A549 (cell line): ENCODE results near the gene ZNF683. TPM values are rescaled to one million over a fixed set of nuclear protein-coding genes. Genes with fewer than 3 reads are reported as not detected.
A peak's percentile ranks its signal among the peaks of the same experiment; 100 is the strongest.

ENCODE experiments used
- ATAC-seq, 2 experiments: fragments of 200-7000 bp in 1 of 2; fragments of >200 bp in 1 of 2; cut with Nextera tagmentation in 1 of 2; cut with Tn5 transposase in 1 of 2; 3 replicates each; pipeline versions ENCODE4 v1.8.0 to v1.9.1; 2018 to 2020; ENCODE audit warnings: mild to moderate bottlenecking in 1 of 2, moderate library complexity in 1 of 2
- CTCF ChIA-PET: fragments of 300-600 bp; sonication (Branson Sonifier 250); formaldehyde crosslinking; extraction: SDS; loops from one replicate; lab custom pipeline; 2021; ENCODE audit warnings: antibody characterized with exemption, inconsistent platforms; lab: Yijun Ruan, JAX
- POLR2A ChIA-PET: fragments of 350-600 bp; formaldehyde crosslinking; extraction: SDS; loops from one replicate; lab custom pipeline; 2021; ENCODE audit warnings: antibody characterized with exemption, inconsistent platforms; lab: Yijun Ruan, JAX
- DNase-seq, 2 experiments: peaks; one replicate each; pipeline versions ENCODE4 v3.0.0 to v3.0.0-alpha.2; 2011 to 2016; ENCODE audit warnings: low read depth in 1 of 2, low spot score in 1 of 2
- FAIRE-seq: peaks from 2 replicates; lab custom pipeline; 2011; peaks lifted over from hg19 to GRCh38; lab: Jason Lieb, UNC
- H3K27ac ChIP-seq, 2 experiments: fragments of >200 bp; sonication (Bioruptor Twin); formaldehyde crosslinking; 3 replicates each; pipeline ENCODE4 v1.5.1; 2016 to 2017
- H3K4me1 ChIP-seq: fragments of >200 bp; sonication (Bioruptor Twin); formaldehyde crosslinking; 3 replicates; pipeline ENCODE4 v1.6.1; 2016
- H3K4me2 ChIP-seq: fragments of >200 bp; sonication (Bioruptor Twin); formaldehyde crosslinking; 3 replicates; pipeline ENCODE4 v1.6.1; 2016
- H3K4me3 ChIP-seq: fragments of >200 bp; sonication (Bioruptor Twin); formaldehyde crosslinking; 3 replicates; pipeline ENCODE4 v1.5.1; 2016
- H3K9me3 ChIP-seq: fragments of >200 bp; sonication (Bioruptor Twin); formaldehyde crosslinking; 3 replicates; pipeline ENCODE4 v1.6.1; 2016
- BHLHE40 ChIP-seq: IDR thresholded peaks from 2 replicates; pipeline ENCODE4 v1.6.1; 2012; ENCODE audit warnings: low read depth, low read length, inconsistent platforms
- CEBPB ChIP-seq, 2 experiments: fragments of >200 bp in 1 of 2; sonication (Bioruptor Twin) in 1 of 2; formaldehyde crosslinking in 1 of 2; IDR thresholded peaks; 2 replicates each; pipeline ENCODE4 v1.6.1; 2012 to 2016
- CHD4 ChIP-seq: fragments of 200-600 bp; sonication (generic); IDR thresholded peaks from 2 replicates; pipeline ENCODE4 v1.6.1; 2016; ENCODE audit warnings: antibody characterized with exemption, mild to moderate bottlenecking, borderline replicate concordance
- E2F6 ChIP-seq: IDR thresholded peaks from 2 replicates; pipeline ENCODE4 v1.6.1; 2012; ENCODE audit warnings: low read depth, borderline replicate concordance
- FOSL2 ChIP-seq, 2 experiments: fragments of 450-650 bp in 1 of 2; fragments of >200 bp in 1 of 2; sonication (Bioruptor Twin) in 1 of 2; formaldehyde crosslinking; IDR thresholded peaks; 2 replicates each; pipeline versions ENCODE4 v1.5.0 to v1.6.1; 2016 to 2020; ENCODE audit warnings: mild to moderate bottlenecking in 1 of 2, moderate library complexity in 1 of 2
- GATA3 ChIP-seq: IDR thresholded peaks from 2 replicates; pipeline ENCODE4 v1.6.1; 2012; ENCODE audit warnings: borderline replicate concordance
- HDAC2 ChIP-seq: fragments of 200-600 bp; sonication (generic); IDR thresholded peaks from 2 replicates; pipeline ENCODE4 v1.6.1; 2016
- JUNB ChIP-seq: fragments of >200 bp; sonication (Bioruptor Twin); formaldehyde crosslinking; IDR thresholded peaks from 2 replicates; pipeline ENCODE4 v1.6.1; 2016
- KDM5A ChIP-seq: fragments of 200-600 bp; sonication (generic); IDR thresholded peaks from 2 replicates; pipeline ENCODE4 v1.6.1; 2016; ENCODE audit warnings: antibody characterized with exemption, mild to moderate bottlenecking
- PBX3 ChIP-seq: IDR thresholded peaks from 2 replicates; pipeline ENCODE4 v1.6.1; 2012
- PHF8 ChIP-seq: fragments of 200-600 bp; sonication (generic); IDR thresholded peaks from 2 replicates; pipeline ENCODE4 v1.6.1; 2016; ENCODE audit warnings: low read depth, mild to moderate bottlenecking, antibody characterized with exemption, moderate library complexity, borderline replicate concordance
- POLR2AphosphoS2 ChIP-seq: conservative IDR thresholded peaks from 2 replicates; pipeline ENCODE4 v1.6.1; 2012; ENCODE audit warnings: low read length, improper control_type of control experiment, inconsistent platforms
- RAD21 ChIP-seq, 2 experiments: fragments of >200 bp in 1 of 2; sonication (Bioruptor Twin) in 1 of 2; formaldehyde crosslinking in 1 of 2; IDR thresholded peaks in 1 of 2; conservative IDR thresholded peaks in 1 of 2; 2 replicates in 1 of 2; 3 replicates in 1 of 2; pipeline ENCODE4 v1.6.1; 2012 to 2018; ENCODE audit warnings: inconsistent platforms in 1 of 2
- RFX5 ChIP-seq: fragments of 450-650 bp; IDR thresholded peaks from 2 replicates; pipeline ENCODE4 v1.7.1; 2014; ENCODE audit warnings: antibody characterized with exemption, mild to moderate bottlenecking, moderate library complexity
- RNF2 ChIP-seq: fragments of 200-600 bp; sonication (generic); IDR thresholded peaks from 2 replicates; pipeline ENCODE4 v1.6.1; 2016; ENCODE audit warnings: low read depth, mild to moderate bottlenecking, antibody characterized with exemption, moderate library complexity, borderline replicate concordance
- SREBF2 ChIP-seq: fragments of 450-650 bp; IDR thresholded peaks from 2 replicates; pipeline ENCODE4 v1.6.1; 2014; ENCODE audit warnings: mild to moderate bottlenecking, moderate library complexity
- TP53 ChIP-seq: fragments of 250-450 bp; sonication (Bioruptor Pico); IDR thresholded peaks from 2 replicates; pipeline ENCODE4 v1.5.0; 2021; ENCODE audit warnings: mild to moderate bottlenecking, moderate library complexity
- WGBS: methylation state at CpG from one replicate; pipeline ENCODE4 v1.1.6; 2017; ENCODE audit errors: missing lambda C conversion rate; 5-methylcytosine and 5-hydroxymethylcytosine counted together
- polyA plus RNA-seq, 4 experiments: library from polyadenylated mRNA; depleted of rRNA in 3 of 4; stranded (reverse); fragments of >200 nt; fragmentation: RNase III in 1 of 4; extraction: RNeasy Plus Mini Kit Qiagen cat#74134 plus additional on column Dnase treatment in 1 of 4; gene quantifications; 2 replicates in 3 of 4; 3 replicates in 1 of 4; pipeline ENCODE4 v1.2.3, GENCODE V29; 2011 to 2017
- TF ChIP-seq, protein P1 (sequence below): fragments of >200 bp; sonication (Bioruptor Twin); formaldehyde crosslinking; IDR thresholded peaks from 2 replicates; pipeline ENCODE4 v1.6.1; 2016
- TF ChIP-seq, protein P2 (sequence below): fragments of 200-600 bp; sonication (generic); IDR thresholded peaks from 2 replicates; pipeline ENCODE4 v1.6.1; 2016; ENCODE audit warnings: antibody characterized with exemption, mild to moderate bottlenecking, moderate library complexity

The ZNF683 gene
- polyA plus RNA-seq, 2 of the 4 experiments (the other 2 are of a cell fraction): not detected

DNA sequence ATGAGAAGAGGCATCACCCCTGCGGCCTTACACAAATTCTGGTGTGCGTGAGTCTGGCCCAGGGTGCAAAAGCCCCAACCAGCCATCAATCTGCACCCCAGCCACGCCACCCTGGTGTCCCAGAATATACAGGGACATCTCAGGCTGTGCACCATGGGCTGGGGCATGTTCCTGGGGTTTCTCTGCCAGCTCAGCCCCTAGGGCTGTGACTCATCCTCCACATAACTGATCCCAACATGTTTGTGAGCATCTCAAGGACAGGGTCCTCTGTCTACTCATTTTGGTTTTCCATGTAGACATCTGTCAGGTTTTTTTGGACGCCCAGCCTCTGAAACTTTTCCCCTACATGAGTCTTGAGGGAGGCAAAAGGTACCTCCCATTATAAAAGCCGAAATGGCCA, 511 bp downstream of the ZNF683 start:
- FAIRE-seq: no peak
- H3K4me3 ChIP-seq: no peak overlapping the region
- 64% methylated on average over 5 of the region's 5 CpGs for WGBS
- POLR2A ChIA-PET: no interaction called here
- no peak overlapping the region for H3K4me2 ChIP-seq
- DNase-seq: no peak
- peak in 1 of 2 experiments; percentile 50; a peak in 2 of 6 replicates for ATAC-seq
- TF ChIP-seq SREBF2 (no peak), GATA3 (no peak), RFX5 (no peak), BHLHE40 (no peak), JUNB (no peak), E2F6 (no peak), FOSL2 (IDR thresholded peaks at IDR 0.05) (no peak), FOSL2 (CRISPR knock-in tag; IDR thresholded peaks at IDR 0.05) (0 out of 2 replicates have a peak, but pooled peaks have one; percentile 11)
- TF ChIP-seq, protein P1, sequence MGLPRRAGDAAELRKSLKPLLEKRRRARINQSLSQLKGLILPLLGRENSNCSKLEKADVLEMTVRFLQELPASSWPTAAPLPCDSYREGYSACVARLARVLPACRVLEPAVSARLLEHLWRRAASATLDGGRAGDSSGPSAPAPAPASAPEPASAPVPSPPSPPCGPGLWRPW: no peak
- CTCF ChIA-PET: interaction anchor here (0.9 to 8.1 kb wide), 3 partner anchors 9 to 87 kb away, joined by 3 to 85 read pairs (median 3); no protein-coding TSS in a partner anchor
- H3K4me1 ChIP-seq: peaks cover 8% of the 10 kb centered on the region; the same call in 1 of the 3 replicates
- no peak overlapping the region for H3K27ac ChIP-seq
- H3K9me3 ChIP-seq: no peaks in the 10 kb centered on the region

DNA sequence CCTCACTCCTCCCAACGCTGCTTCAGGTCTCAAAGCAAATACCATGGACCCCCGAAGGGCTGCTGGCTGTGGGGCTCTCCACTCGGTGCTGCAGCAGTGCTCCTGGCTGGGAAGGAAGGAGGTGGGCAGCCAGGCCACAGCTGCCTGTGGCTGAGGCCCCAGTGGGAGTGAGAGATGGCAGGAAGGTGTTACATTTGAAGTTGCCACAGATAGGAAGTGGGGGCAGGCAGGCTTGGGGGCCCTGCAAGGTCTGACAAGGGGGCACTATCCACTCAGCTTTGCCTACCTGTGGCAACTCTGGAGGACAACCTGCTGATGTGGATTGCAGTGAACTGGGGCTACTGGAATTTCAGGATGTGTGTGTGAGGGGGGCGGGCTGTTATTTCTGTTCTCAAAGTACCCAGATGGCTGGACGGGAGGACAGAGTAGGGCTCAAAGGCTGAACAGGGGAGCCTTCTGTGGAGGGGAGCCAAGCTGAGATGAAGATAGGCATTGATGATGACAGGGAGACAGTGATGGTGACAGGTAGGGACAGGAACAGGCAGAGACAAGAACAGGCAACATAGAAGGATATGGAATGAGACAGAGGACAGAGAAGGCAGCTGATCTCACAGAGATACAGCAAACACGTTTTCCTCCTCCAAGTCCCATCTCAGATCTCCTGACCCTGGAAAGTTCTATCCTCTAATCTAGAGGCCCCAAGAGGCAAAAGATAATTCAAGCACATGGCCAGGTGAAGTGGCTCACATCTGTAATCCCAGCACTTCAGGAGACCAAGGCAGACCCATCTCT, 1.8 kb downstream of the ZNF683 start:
- FAIRE-seq (no peak), ATAC-seq (no peak), DNase-seq (no peak)
- 59% methylated on average over 5 of the region's 6 CpGs for WGBS
- ChIA-PET CTCF (interaction anchor here (0.9 to 2.2 kb wide), 5 partner anchors 20 to 86 kb away, joined by 3 to 8 read pairs (median 3); no protein-coding TSS in a partner anchor), POLR2A (no interaction called here)
- no peaks in the 10 kb centered on the region for H3K9me3 ChIP-seq
- TF ChIP-seq TP53 (CRISPR knock-in tag) (no peak), CHD4 (no peak), HDAC2 (no peak), RAD21 (conservative IDR thresholded peaks at IDR 0.05 in 1 of 2, IDR thresholded peaks at IDR 0.05 in 1 of 2) (no peak), POLR2AphosphoS2 (no peak), PBX3 (no peak), KDM5A (no peak), PHF8 (no peak), RNF2 (no peak), CEBPB (IDR thresholded peaks at IDR 0.05) (no peak)
- TF ChIP-seq, protein P2, sequence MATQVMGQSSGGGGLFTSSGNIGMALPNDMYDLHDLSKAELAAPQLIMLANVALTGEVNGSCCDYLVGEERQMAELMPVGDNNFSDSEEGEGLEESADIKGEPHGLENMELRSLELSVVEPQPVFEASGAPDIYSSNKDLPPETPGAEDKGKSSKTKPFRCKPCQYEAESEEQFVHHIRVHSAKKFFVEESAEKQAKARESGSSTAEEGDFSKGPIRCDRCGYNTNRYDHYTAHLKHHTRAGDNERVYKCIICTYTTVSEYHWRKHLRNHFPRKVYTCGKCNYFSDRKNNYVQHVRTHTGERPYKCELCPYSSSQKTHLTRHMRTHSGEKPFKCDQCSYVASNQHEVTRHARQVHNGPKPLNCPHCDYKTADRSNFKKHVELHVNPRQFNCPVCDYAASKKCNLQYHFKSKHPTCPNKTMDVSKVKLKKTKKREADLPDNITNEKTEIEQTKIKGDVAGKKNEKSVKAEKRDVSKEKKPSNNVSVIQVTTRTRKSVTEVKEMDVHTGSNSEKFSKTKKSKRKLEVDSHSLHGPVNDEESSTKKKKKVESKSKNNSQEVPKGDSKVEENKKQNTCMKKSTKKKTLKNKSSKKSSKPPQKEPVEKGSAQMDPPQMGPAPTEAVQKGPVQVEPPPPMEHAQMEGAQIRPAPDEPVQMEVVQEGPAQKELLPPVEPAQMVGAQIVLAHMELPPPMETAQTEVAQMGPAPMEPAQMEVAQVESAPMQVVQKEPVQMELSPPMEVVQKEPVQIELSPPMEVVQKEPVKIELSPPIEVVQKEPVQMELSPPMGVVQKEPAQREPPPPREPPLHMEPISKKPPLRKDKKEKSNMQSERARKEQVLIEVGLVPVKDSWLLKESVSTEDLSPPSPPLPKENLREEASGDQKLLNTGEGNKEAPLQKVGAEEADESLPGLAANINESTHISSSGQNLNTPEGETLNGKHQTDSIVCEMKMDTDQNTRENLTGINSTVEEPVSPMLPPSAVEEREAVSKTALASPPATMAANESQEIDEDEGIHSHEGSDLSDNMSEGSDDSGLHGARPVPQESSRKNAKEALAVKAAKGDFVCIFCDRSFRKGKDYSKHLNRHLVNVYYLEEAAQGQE: no peak
- H3K4me1 ChIP-seq: peaks cover 6% of the 10 kb centered on the region; the same call in 1 of the 3 replicates
- H3K4me3 ChIP-seq: no peak overlapping the region
- H3K27ac ChIP-seq: no peak overlapping the region
- no peak overlapping the region for H3K4me2 ChIP-seq
